Measurements from ENCODE around the gene DAPK3. TPM values are rescaled to one million over a fixed set of nuclear protein-coding genes. Genes with fewer than 3 reads are reported as not detected.

Gene DAPK3
- polyA plus RNA-seq, 3 donors = 13.7 to 32.1 (median 21.8) TPM

DNA sequence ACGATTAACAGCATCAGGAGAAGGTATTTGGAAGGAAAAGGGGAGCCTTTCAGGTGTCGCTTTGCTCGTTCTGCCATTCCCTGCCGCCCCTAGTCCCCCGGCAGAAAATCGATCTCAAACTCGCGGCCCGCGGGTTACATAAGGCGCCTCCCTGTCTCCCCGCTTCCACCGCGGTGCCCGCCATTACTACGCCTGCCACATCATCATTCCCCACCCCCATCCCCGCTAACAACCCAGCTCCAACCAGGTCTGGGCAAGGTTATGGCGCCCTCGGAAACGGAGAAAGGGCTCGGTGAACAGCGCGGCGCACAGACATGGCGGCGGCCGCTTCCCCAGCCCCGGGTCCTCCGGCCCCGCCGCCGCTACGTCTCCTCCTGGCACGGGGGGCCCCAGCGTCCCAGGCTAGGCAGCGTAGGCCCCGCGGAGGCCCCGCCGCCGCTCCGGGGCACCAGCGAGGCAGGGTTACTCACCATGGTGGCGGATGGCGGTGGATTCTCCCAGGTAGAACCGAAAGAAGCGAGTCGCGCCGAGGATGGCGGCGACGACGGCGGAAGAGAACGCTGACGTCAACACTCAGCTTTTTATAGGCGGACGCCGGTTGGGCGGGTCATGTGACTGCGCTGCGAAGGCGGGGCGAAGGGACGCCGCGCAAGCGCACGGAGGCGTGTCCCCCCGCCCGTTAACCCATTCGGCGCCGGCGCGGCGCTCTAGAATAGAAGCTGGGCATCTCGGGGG is 14.2 kb upstream of the DAPK3 start, which contains the start of gene EEF2:
TSS of gene EEF2 (minus strand) at position 556 of the 735 bp plus-strand sequence. CDS start at position 473, 83 bp downstream.
- Mint-ChIP-seq H3K4me1 (peaks cover 40% of the 10 kb centered on the region), H3K9me3 (peaks cover 0 to 2% (median 0%) of the 10 kb centered on the region in 7 donors), H3K27me3 (ENCODE audit: low read depth in 3 of 3) (peaks cover 0 to 3% (median 0%) of the 10 kb centered on the region in 3 donors), H3K4me3 (peak within 1 kb of the TSS; percentile 96 to 97), H3K36me3 (peaks cover 40 to 43% of the 10 kb centered on the region in 2 donors), H3K27ac (peak within 1 kb of the TSS; percentile 93 to 99 (median 96))
- TF ChIP-seq, protein P1, sequence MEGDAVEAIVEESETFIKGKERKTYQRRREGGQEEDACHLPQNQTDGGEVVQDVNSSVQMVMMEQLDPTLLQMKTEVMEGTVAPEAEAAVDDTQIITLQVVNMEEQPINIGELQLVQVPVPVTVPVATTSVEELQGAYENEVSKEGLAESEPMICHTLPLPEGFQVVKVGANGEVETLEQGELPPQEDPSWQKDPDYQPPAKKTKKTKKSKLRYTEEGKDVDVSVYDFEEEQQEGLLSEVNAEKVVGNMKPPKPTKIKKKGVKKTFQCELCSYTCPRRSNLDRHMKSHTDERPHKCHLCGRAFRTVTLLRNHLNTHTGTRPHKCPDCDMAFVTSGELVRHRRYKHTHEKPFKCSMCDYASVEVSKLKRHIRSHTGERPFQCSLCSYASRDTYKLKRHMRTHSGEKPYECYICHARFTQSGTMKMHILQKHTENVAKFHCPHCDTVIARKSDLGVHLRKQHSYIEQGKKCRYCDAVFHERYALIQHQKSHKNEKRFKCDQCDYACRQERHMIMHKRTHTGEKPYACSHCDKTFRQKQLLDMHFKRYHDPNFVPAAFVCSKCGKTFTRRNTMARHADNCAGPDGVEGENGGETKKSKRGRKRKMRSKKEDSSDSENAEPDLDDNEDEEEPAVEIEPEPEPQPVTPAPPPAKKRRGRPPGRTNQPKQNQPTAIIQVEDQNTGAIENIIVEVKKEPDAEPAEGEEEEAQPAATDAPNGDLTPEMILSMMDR (IDR thresholded peaks at IDR 0.05) = no peak
- peak within 1 kb of the TSS; percentile 76 to 97 (median 93) for H3K4me3 ChIP-seq (replicated peaks in 1 of 3; ENCODE audit: low read depth in 2 of 3, low read length in 3 of 3)
- no peaks in the 10 kb centered on the region for H3K27me3 ChIP-seq (ENCODE audit: control insufficient read depth in 2 of 2, insufficient read depth in 2 of 2, low read length in 2 of 2)
- H3K9ac ChIP-seq (ENCODE audit: insufficient read depth, low read length, poor library complexity, severe bottlenecking) = peak within 1 kb of the TSS; percentile 92
- peak within 1 kb of the TSS; percentile 84 for H3K4me2 ChIP-seq (replicated peaks; ENCODE audit: extremely low read depth, low read length, poor library complexity, severe bottlenecking)
- peak within 1 kb of the TSS; percentile 82 for H2AFZ ChIP-seq (ENCODE audit: insufficient read depth, low read depth, low read length, poor library complexity, severe bottlenecking)
- WGBS (ENCODE audit: insufficient coverage) = under 1% methylated on average over 74 of the region's 80 CpGs
- DNase-seq = peak; percentile 92 to 93 (median 92)
- intact Hi-C loops (cut with micrococcal nuclease) = loop anchor here (2.0 to 5.0 kb wide), 2 partner anchors 14 to 82 kb away; partner anchors contain the start of genes DAPK3 (in 1 of the 2) and ZBTB7A (in 1 of the 2)
- peaks cover 35 to 44% of the 10 kb centered on the region in 2 donors for H3K4me1 ChIP-seq (ENCODE audit: control insufficient read depth in 1 of 2, insufficient read depth in 2 of 2, low read length in 2 of 2)
- H4K20me1 ChIP-seq (ENCODE audit: insufficient read depth, low read length) = peaks cover 64% of the 10 kb centered on the region
- H3K9me3 ChIP-seq (replicated peaks in 1 of 2; ENCODE audit: control insufficient read depth in 1 of 2, insufficient read depth in 1 of 2, low read length in 2 of 2) = no peaks in the 10 kb centered on the region
- H3K79me2 ChIP-seq (ENCODE audit: insufficient read depth, low read length) = peaks cover 53% of the 10 kb centered on the region
- peak within 1 kb of the TSS; percentile 83 to 93 for H3K27ac ChIP-seq (ENCODE audit: low read depth in 1 of 2, low read length in 2 of 2)
- peaks cover 42 to 43% of the 10 kb centered on the region in 2 donors for H3K36me3 ChIP-seq (replicated peaks in 1 of 2; ENCODE audit: control insufficient read depth in 1 of 2, insufficient read depth in 2 of 2, low read length in 2 of 2)

DNA sequence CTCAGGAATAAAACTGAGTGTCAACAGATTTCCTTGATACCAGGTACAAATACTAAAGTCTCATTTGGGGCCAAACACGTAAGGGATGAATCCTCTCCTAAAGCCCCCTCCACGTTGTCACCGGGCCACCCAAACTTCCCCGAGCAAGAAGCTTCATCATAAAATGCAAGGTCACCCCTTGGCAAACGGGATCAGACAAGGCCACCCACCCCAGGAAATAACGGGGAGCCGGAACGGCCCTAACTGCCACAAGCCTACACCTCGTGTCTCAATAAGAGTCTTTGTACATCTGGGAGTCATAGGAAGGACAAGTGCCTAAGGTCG is 13.6 kb upstream of the DAPK3 start:
- peaks cover 59% of the 10 kb centered on the region for H3K79me2 ChIP-seq (ENCODE audit: insufficient read depth, low read length)
- intact Hi-C loops (cut with micrococcal nuclease) = loop anchor here in 1 of 2 donors (2.0 kb wide), 1 partner anchor 14 kb away; the partner anchor contains the start of gene DAPK3
- H4K20me1 ChIP-seq (ENCODE audit: insufficient read depth, low read length) = peaks cover 69% of the 10 kb centered on the region
- Mint-ChIP-seq H3K9me3 (peaks cover 0 to 2% (median 0%) of the 10 kb centered on the region in 7 donors), H3K36me3 (peaks cover 44 to 48% of the 10 kb centered on the region in 2 donors), H3K4me1 (peaks cover 39% of the 10 kb centered on the region), H3K4me3 (peak overlapping the region; percentile 96 to 97), H3K27me3 (ENCODE audit: low read depth in 3 of 3) (peaks cover 0 to 3% (median 0%) of the 10 kb centered on the region in 3 donors), H3K27ac (peak overlapping the region; percentile 93 to 99 (median 96))
- H3K27me3 ChIP-seq (ENCODE audit: control insufficient read depth in 2 of 2, insufficient read depth in 2 of 2, low read length in 2 of 2) = no peaks in the 10 kb centered on the region
- peaks cover 47 to 48% of the 10 kb centered on the region in 2 donors for H3K36me3 ChIP-seq (replicated peaks in 1 of 2; ENCODE audit: control insufficient read depth in 1 of 2, insufficient read depth in 2 of 2, low read length in 2 of 2)
- H3K27ac ChIP-seq (ENCODE audit: low read depth in 1 of 2, low read length in 2 of 2) = peak overlapping the region; percentile 83 to 93
- H3K4me3 ChIP-seq (replicated peaks in 1 of 3; ENCODE audit: low read depth in 2 of 3, low read length in 3 of 3) = peak overlapping the region; percentile 76 to 97 (median 93)
- peaks cover 35 to 44% of the 10 kb centered on the region in 2 donors for H3K4me1 ChIP-seq (ENCODE audit: control insufficient read depth in 1 of 2, insufficient read depth in 2 of 2, low read length in 2 of 2)
- 0% methylated on average over 5 of the region's 10 CpGs for WGBS (ENCODE audit: insufficient coverage)
- DNase-seq = peak in 1 of 3 donors; percentile 22
- no peak overlapping the region for H2AFZ ChIP-seq (ENCODE audit: insufficient read depth, low read depth, low read length, poor library complexity, severe bottlenecking)
- peak overlapping the region; percentile 92 for H3K9ac ChIP-seq (ENCODE audit: insufficient read depth, low read length, poor library complexity, severe bottlenecking)
- TF ChIP-seq, protein P1 (IDR thresholded peaks at IDR 0.05) = no peak
- no peaks in the 10 kb centered on the region for H3K9me3 ChIP-seq (replicated peaks in 1 of 2; ENCODE audit: control insufficient read depth in 1 of 2, insufficient read depth in 1 of 2, low read length in 2 of 2)
- H3K4me2 ChIP-seq (replicated peaks; ENCODE audit: extremely low read depth, low read length, poor library complexity, severe bottlenecking) = peak overlapping the region; percentile 84
